ENCODE results near the gene HACD4.

Gene HACD4

GRCh38 chr9:21016701-21017491, 14.5 kb downstream of the HACD4 start:
- Histone ChIP-seq H3K9me3 (ENCODE audit: control insufficient read depth, insufficient read depth, low read depth, low read length) (no peaks in the 10 kb centered on the region), H3K27ac (ENCODE audit: low read depth, low read length) (no peak overlapping the region), H3K4me3 (ENCODE audit: low read depth, low read length) (no peak overlapping the region), H3K36me3 (ENCODE audit: control insufficient read depth, insufficient read depth, low read length) (no peaks in the 10 kb centered on the region), H3K9ac (ENCODE audit: low read length) (no peak overlapping the region), H3K27me3 (ENCODE audit: control insufficient read depth, insufficient read depth, low read length) (no peaks in the 10 kb centered on the region), H3K4me1 (ENCODE audit: control insufficient read depth, insufficient read depth, low read length) (peaks cover 17% of the 10 kb centered on the region)

- H3K4me3 ChIP-seq (ENCODE audit: low read depth, low read length), result no peak overlapping the region
- H3K4me1 ChIP-seq (ENCODE audit: control insufficient read depth, insufficient read depth, low read length), result peaks cover 17% of the 10 kb centered on the region
- no peak overlapping the region for H3K27ac ChIP-seq (ENCODE audit: low read depth, low read length)
- H3K36me3 ChIP-seq (ENCODE audit: control insufficient read depth, insufficient read depth, low read length), result no peaks in the 10 kb centered on the region
- H3K27me3 ChIP-seq (ENCODE audit: control insufficient read depth, insufficient read depth, low read length), result no peaks in the 10 kb centered on the region
- H3K9ac ChIP-seq (ENCODE audit: low read length), result no peak overlapping the region
- no peaks in the 10 kb centered on the region for H3K9me3 ChIP-seq (ENCODE audit: control insufficient read depth, insufficient read depth, low read depth, low read length)
These were observed 15.4 kb downstream of the HACD4 start for GRCh38 chr9:21015995-21016394.

GRCh38 chr9:21015129-21015815, 16.2 kb downstream of the HACD4 start:
- no peaks in the 10 kb centered on the region for H3K9me3 ChIP-seq (ENCODE audit: control insufficient read depth, insufficient read depth, low read depth, low read length)
- no peak overlapping the region for H3K27ac ChIP-seq (ENCODE audit: low read depth, low read length)
- no peaks in the 10 kb centered on the region for H3K36me3 ChIP-seq (ENCODE audit: control insufficient read depth, insufficient read depth, low read length)

GRCh38 chr9:21002040-21002439, 29.4 kb downstream of the HACD4 start:
- Histone ChIP-seq H3K4me1 (ENCODE audit: control insufficient read depth, insufficient read depth, low read length) (no peaks in the 10 kb centered on the region), H3K36me3 (ENCODE audit: control insufficient read depth, insufficient read depth, low read length) (no peaks in the 10 kb centered on the region), H3K27ac (ENCODE audit: low read depth, low read length) (no peak overlapping the region), H3K27me3 (ENCODE audit: control insufficient read depth, insufficient read depth, low read length) (no peaks in the 10 kb centered on the region), H3K4me3 (ENCODE audit: low read depth, low read length) (no peak overlapping the region), H3K9ac (ENCODE audit: low read length) (no peak overlapping the region), H3K9me3 (ENCODE audit: control insufficient read depth, insufficient read depth, low read depth, low read length) (no peaks in the 10 kb centered on the region)

More at GRCh38 chr9:21015129-21015815, 16.2 kb downstream of the HACD4 start:
- no peaks in the 10 kb centered on the region for H3K27me3 ChIP-seq (ENCODE audit: control insufficient read depth, insufficient read depth, low read length)
- H3K4me1 ChIP-seq (ENCODE audit: control insufficient read depth, insufficient read depth, low read length), result peaks cover 17% of the 10 kb centered on the region
- no peak overlapping the region for H3K9ac ChIP-seq (ENCODE audit: low read length)
- H3K4me3 ChIP-seq (ENCODE audit: low read depth, low read length), result no peak overlapping the region

GRCh38 chr9:21001581-21001980, 29.9 kb downstream of the HACD4 start:
- Histone ChIP-seq H3K4me1 (ENCODE audit: control insufficient read depth, insufficient read depth, low read length) (no peaks in the 10 kb centered on the region), H3K9me3 (ENCODE audit: control insufficient read depth, insufficient read depth, low read depth, low read length) (no peaks in the 10 kb centered on the region), H3K27ac (ENCODE audit: low read depth, low read length) (no peak overlapping the region), H3K27me3 (ENCODE audit: control insufficient read depth, insufficient read depth, low read length) (no peaks in the 10 kb centered on the region), H3K9ac (ENCODE audit: low read length) (no peak overlapping the region), H3K36me3 (ENCODE audit: control insufficient read depth, insufficient read depth, low read length) (no peaks in the 10 kb centered on the region), H3K4me3 (ENCODE audit: low read depth, low read length) (no peak overlapping the region)

GRCh38 chr9:20997503-20998076, 33.9 kb downstream of the HACD4 start:
- Histone ChIP-seq H3K4me1 (ENCODE audit: control insufficient read depth, insufficient read depth, low read length) (no peaks in the 10 kb centered on the region), H3K27ac (ENCODE audit: low read depth, low read length) (no peak overlapping the region), H3K36me3 (ENCODE audit: control insufficient read depth, insufficient read depth, low read length) (no peaks in the 10 kb centered on the region; the same call in 1 of the 2 replicates), H3K9me3 (ENCODE audit: control insufficient read depth, insufficient read depth, low read depth, low read length) (no peaks in the 10 kb centered on the region), H3K9ac (ENCODE audit: low read length) (no peak overlapping the region), H3K27me3 (ENCODE audit: control insufficient read depth, insufficient read depth, low read length) (no peaks in the 10 kb centered on the region), H3K4me3 (ENCODE audit: low read depth, low read length) (no peak overlapping the region)

- H3K9ac ChIP-seq (ENCODE audit: low read length), result no peak overlapping the region
- H3K36me3 ChIP-seq (ENCODE audit: control insufficient read depth, insufficient read depth, low read length), result no peaks in the 10 kb centered on the region; the same call in 1 of the 2 replicates
- no peaks in the 10 kb centered on the region for H3K4me1 ChIP-seq (ENCODE audit: control insufficient read depth, insufficient read depth, low read length)
- H3K27me3 ChIP-seq (ENCODE audit: control insufficient read depth, insufficient read depth, low read length), result no peaks in the 10 kb centered on the region
- H3K4me3 ChIP-seq (ENCODE audit: low read depth, low read length), result no peak overlapping the region
- H3K9me3 ChIP-seq (ENCODE audit: control insufficient read depth, insufficient read depth, low read depth, low read length), result no peaks in the 10 kb centered on the region
- no peak overlapping the region for H3K27ac ChIP-seq (ENCODE audit: low read depth, low read length)
These were observed 34.6 kb downstream of the HACD4 start for GRCh38 chr9:20996809-20997208.

GRCh38 chr9:20995616-20996015, 35.8 kb downstream of the HACD4 start:
- Histone ChIP-seq H3K4me1 (ENCODE audit: control insufficient read depth, insufficient read depth, low read length) (no peaks in the 10 kb centered on the region), H3K9ac (ENCODE audit: low read length) (no peak overlapping the region), H3K4me3 (ENCODE audit: low read depth, low read length) (no peak overlapping the region)

GRCh38 chr9:20994486-20994885, 37.0 kb downstream of the HACD4 start:
- Histone ChIP-seq H3K9me3 (ENCODE audit: control insufficient read depth, insufficient read depth, low read depth, low read length) (no peaks in the 10 kb centered on the region), H3K27me3 (ENCODE audit: control insufficient read depth, insufficient read depth, low read length) (no peaks in the 10 kb centered on the region), H3K27ac (ENCODE audit: low read depth, low read length) (no peak overlapping the region), H3K4me3 (ENCODE audit: low read depth, low read length) (no peak overlapping the region), H3K9ac (ENCODE audit: low read length) (no peak overlapping the region), H3K36me3 (ENCODE audit: control insufficient read depth, insufficient read depth, low read length) (peaks cover 11% of the 10 kb centered on the region), H3K4me1 (ENCODE audit: control insufficient read depth, insufficient read depth, low read length) (no peaks in the 10 kb centered on the region)

More at GRCh38 chr9:20995616-20996015, 35.8 kb downstream of the HACD4 start:
- Histone ChIP-seq H3K36me3 (ENCODE audit: control insufficient read depth, insufficient read depth, low read length) (peaks cover 1% of the 10 kb centered on the region), H3K27me3 (ENCODE audit: control insufficient read depth, insufficient read depth, low read length) (no peaks in the 10 kb centered on the region), H3K9me3 (ENCODE audit: control insufficient read depth, insufficient read depth, low read depth, low read length) (no peaks in the 10 kb centered on the region), H3K27ac (ENCODE audit: low read depth, low read length) (no peak overlapping the region)

GRCh38 chr9:20990867-20991266, 40.6 kb downstream of the HACD4 start:
- Histone ChIP-seq H3K9ac (ENCODE audit: low read length) (no peak overlapping the region), H3K27me3 (ENCODE audit: control insufficient read depth, insufficient read depth, low read length) (no peaks in the 10 kb centered on the region), H3K9me3 (ENCODE audit: control insufficient read depth, insufficient read depth, low read depth, low read length) (no peaks in the 10 kb centered on the region), H3K36me3 (ENCODE audit: control insufficient read depth, insufficient read depth, low read length) (peaks cover 22% of the 10 kb centered on the region), H3K27ac (ENCODE audit: low read depth, low read length) (no peak overlapping the region), H3K4me3 (ENCODE audit: low read depth, low read length) (no peak overlapping the region), H3K4me1 (ENCODE audit: control insufficient read depth, insufficient read depth, low read length) (peaks cover 7% of the 10 kb centered on the region)

GRCh38 chr9:20989923-20990341, 41.5 kb downstream of the HACD4 start:
- H3K4me3 ChIP-seq (ENCODE audit: low read depth, low read length), result no peak overlapping the region
- no peaks in the 10 kb centered on the region for H3K27me3 ChIP-seq (ENCODE audit: control insufficient read depth, insufficient read depth, low read length)
- no peak overlapping the region for H3K27ac ChIP-seq (ENCODE audit: low read depth, low read length)
- H3K9ac ChIP-seq (ENCODE audit: low read length), result no peak overlapping the region
- peaks cover 22% of the 10 kb centered on the region for H3K36me3 ChIP-seq (ENCODE audit: control insufficient read depth, insufficient read depth, low read length)
- no peaks in the 10 kb centered on the region for H3K9me3 ChIP-seq (ENCODE audit: control insufficient read depth, insufficient read depth, low read depth, low read length)
- peaks cover 7% of the 10 kb centered on the region for H3K4me1 ChIP-seq (ENCODE audit: control insufficient read depth, insufficient read depth, low read length)

All from HUES6 (cell line).